ENCODE data around the gene MESP1. TPM values are rescaled to one million over a fixed set of nuclear protein-coding genes. Genes with fewer than 3 reads are reported as not detected.

MESP1 gene
- total and polyA plus RNA-seq, 2 of the 13 experiments (the other 11 are each of a cell fraction or from before 2014, with no cell fraction given): not detected

DNA sequence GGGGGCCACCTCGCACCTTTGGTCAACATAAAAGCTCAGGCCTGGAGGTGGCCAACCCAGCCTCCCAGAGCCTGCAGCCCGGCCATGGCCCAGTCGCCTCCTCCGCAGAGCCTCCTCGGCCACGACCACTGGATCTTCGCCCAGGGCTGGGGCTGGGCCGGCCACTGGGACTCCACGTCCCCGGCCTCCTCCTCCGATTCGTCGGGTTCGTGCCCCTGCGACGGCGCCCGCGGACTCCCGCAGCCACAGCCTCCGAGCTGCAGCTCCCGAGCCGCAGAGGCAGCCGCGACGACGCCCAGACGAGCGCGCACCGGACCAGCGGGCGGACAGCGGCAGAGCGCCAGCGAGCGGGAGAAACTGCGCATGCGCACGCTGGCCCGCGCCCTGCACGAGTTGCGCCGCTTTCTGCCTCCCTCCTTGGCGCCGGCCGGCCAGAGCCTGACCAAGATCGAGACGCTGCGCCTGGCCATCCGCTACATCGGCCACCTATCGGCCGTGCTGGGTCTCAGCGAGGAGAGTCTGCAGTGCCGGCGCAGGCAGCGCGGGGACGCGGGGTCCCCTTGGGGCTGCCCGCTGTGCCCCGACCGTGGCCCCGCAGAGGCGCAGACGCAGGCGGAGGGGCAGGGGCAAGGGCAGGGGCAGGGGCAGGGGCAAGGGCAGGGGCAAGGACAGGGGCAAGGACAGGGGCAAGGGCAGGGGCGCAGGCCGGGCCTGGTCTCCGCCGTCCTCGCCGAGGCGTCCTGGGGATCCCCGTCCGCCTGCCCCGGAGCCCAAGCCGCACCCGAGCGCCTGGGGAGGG is 25.4 kb upstream of the MESP1 start, which contains the start of gene MESP2 (continued):
- TF ChIP-seq, protein P1, sequence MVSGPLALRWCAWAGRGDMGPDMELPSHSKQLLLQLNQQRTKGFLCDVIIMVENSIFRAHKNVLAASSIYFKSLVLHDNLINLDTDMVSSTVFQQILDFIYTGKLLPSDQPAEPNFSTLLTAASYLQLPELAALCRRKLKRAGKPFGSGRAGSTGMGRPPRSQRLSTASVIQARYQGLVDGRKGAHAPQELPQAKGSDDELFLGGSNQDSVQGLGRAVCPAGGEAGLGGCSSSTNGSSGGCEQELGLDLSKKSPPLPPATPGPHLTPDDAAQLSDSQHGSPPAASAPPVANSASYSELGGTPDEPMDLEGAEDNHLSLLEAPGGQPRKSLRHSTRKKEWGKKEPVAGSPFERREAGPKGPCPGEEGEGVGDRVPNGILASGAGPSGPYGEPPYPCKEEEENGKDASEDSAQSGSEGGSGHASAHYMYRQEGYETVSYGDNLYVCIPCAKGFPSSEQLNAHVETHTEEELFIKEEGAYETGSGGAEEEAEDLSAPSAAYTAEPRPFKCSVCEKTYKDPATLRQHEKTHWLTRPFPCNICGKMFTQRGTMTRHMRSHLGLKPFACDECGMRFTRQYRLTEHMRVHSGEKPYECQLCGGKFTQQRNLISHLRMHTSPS (CRISPR knock-in tag; IDR thresholded peaks at IDR 0.05; ENCODE audit: low read depth): no peak
- TF ChIP-seq IRF1 (CRISPR knock-in tag; IDR thresholded peaks at IDR 0.05; ENCODE audit: low read depth): no peak
- TF ChIP-seq NFKBIZ (CRISPR knock-in tag; IDR thresholded peaks at IDR 0.05): no peak
- no peak for TF ChIP-seq ADNP (CRISPR knock-in tag; IDR thresholded peaks at IDR 0.05)
- peak; percentile 55; the same call in 1 of the 2 replicates for TF ChIP-seq KMT2A (CRISPR knock-in tag; IDR thresholded peaks at IDR 0.05)
- no peak for TF ChIP-seq ATF6 (CRISPR knock-in tag; conservative IDR thresholded peaks at IDR 0.05)
- TF ChIP-seq CREB3 (CRISPR knock-in tag; IDR thresholded peaks at IDR 0.05): 0 out of 2 replicates have a peak, but pooled peaks have one; percentile 43
- TF ChIP-seq U2AF1 (optimal IDR thresholded peaks at IDR 0.05; ENCODE audit: low read depth, low read length): no peak
- TF ChIP-seq NR3C1 (CRISPR knock-in tag; IDR thresholded peaks at IDR 0.05): no peak
- TF ChIP-seq HNRNPK (IDR thresholded peaks at IDR 0.05; ENCODE audit: low read depth, low read length, poor library complexity, severe bottlenecking): peak; percentile 87
- no peak for TF ChIP-seq ZNF350 (CRISPR knock-in tag; IDR thresholded peaks at IDR 0.05; ENCODE audit: borderline replicate concordance, low read depth)
- no peak for TF ChIP-seq CBX2 (IDR thresholded peaks at IDR 0.05; ENCODE audit: low read depth, low read length)
- TF ChIP-seq CBX2 (CRISPR knock-in tag; IDR thresholded peaks at IDR 0.05; ENCODE audit: low read depth): peak; percentile 84; the same call in 1 of the 2 replicates
- no peak for TF ChIP-seq ZNF570 (CRISPR knock-in tag; IDR thresholded peaks at IDR 0.05; ENCODE audit: borderline replicate concordance)
- TF ChIP-seq ZNF264 (CRISPR knock-in tag; IDR thresholded peaks at IDR 0.05): no peak
- peak; percentile 39; the same call in 1 of the 2 replicates for TF ChIP-seq SAP130 (CRISPR knock-in tag; IDR thresholded peaks at IDR 0.05; ENCODE audit: low read depth)
- 0 out of 2 replicates have a peak, but pooled peaks have one; percentile 52 for TF ChIP-seq ZXDC (CRISPR knock-in tag; IDR thresholded peaks at IDR 0.05)
- TF ChIP-seq, protein P2, sequence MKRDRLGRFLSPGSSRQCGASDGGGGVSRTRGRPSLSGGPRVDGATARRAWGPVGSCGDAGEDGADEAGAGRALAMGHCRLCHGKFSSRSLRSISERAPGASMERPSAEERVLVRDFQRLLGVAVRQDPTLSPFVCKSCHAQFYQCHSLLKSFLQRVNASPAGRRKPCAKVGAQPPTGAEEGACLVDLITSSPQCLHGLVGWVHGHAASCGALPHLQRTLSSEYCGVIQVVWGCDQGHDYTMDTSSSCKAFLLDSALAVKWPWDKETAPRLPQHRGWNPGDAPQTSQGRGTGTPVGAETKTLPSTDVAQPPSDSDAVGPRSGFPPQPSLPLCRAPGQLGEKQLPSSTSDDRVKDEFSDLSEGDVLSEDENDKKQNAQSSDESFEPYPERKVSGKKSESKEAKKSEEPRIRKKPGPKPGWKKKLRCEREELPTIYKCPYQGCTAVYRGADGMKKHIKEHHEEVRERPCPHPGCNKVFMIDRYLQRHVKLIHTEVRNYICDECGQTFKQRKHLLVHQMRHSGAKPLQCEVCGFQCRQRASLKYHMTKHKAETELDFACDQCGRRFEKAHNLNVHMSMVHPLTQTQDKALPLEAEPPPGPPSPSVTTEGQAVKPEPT (CRISPR knock-in tag; IDR thresholded peaks at IDR 0.05; ENCODE audit: low read depth): no peak
- TF ChIP-seq NR2F2 (IDR thresholded peaks at IDR 0.05; ENCODE audit: borderline replicate concordance, low read depth): no peak

Measured in HepG2 (cell line).